Cardiac septum (tissue), 1 donor: ENCODE measurements around the gene NOX4. TPM values are rescaled to one million over a fixed set of nuclear protein-coding genes. Genes with fewer than 3 reads are reported as not detected.

Experiments used
- DNase-seq: peaks from one replicate; pipeline ENCODE4 v3.0.0-alpha.2; 2020; ENCODE audit warnings: low spot score
- intact Hi-C: fragments of 100-400 bp; cut with DNase I; formaldehyde crosslinking; loops from one replicate; pipeline ENCODE4 v1.14.0; 2022
- long read RNA-seq: library from polyadenylated mRNA; unstranded; transcript quantifications from one replicate; pipeline ENCODE4 v2.0.0, GENCODE V29; 2021
- total RNA-seq: library from RNA; stranded (reverse); fragmentation: NEBNext Ultra II Directional; extraction: Animal tissue kit (Norgen Biotek cat#: 25700); gene quantifications from one replicate; pipeline ENCODE4 v1.2.1, GENCODE V29; 2021
- donor health status: DM: no; HTN: no; CAD: no.

Gene NOX4
- 9.4 TPM for total RNA-seq
- long read RNA-seq, partial matches to known transcripts, result 2 of 8 reads
- long read RNA-seq, other reads (novel, unspliced or antisense), result 3 of 8 reads

DNA sequence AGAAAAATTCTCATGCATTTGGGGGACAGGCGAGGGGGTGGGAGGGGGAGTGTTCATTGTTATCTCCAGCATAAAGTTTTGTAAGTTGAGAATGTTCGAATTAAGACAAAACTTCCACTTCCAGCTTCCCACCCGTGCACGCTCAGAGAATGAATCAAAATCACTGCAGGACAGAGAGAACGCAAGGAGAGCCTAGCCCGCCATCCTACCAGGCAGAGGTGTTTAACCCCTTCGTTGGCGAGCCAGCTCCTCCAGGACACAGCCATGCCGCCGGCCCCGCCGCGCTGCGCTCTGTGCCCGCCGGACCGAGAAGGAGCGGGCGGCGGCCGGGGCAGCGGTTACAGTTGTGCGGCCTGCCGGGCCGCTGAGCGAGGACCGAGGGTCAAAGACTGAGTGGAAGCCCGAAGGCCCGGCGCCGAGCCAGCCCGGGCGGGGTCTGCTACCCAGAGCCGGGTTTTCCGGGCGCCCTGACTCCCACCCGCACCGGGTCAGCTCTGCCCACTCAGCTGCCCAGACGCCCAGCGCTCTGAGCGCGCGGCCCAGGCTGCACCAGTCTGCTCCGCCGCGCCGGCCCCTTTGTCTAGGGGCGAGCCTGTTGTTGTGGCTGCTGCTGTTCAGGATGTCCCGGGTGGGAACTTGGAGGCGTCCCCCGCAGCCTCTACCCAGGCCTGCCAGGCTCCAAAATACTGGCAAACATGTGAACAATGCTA, at the start of gene NOX4:
TSS of gene NOX4 (minus strand) at position 395 of the 710 bp plus-strand sequence. CDS start at position 266, 129 bp downstream.
- intact Hi-C loops, result no loop called here
- DNase-seq, result peak; percentile 76

DNA sequence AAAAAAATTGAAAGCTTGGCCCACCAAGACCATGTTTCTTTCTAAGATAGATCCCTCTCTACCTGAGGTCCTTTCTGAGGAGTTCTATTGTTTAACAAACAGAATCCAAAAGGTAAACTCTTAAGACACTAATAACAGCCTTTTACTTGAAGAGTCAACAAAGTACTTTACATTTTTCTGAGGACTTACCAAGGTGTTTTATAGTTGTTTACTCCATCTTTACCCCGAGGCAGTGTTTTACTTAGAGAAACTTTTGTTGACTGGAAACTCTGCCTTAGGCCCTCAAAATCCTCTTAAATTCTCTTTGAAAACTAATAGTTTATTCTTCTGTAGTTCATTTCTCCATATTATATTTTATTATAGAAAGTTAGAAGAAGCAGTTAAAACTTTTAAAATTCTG, 49.7 kb upstream of the NOX4 start:
- DNase-seq, result no peak
- intact Hi-C loops, result no loop called here

DNA sequence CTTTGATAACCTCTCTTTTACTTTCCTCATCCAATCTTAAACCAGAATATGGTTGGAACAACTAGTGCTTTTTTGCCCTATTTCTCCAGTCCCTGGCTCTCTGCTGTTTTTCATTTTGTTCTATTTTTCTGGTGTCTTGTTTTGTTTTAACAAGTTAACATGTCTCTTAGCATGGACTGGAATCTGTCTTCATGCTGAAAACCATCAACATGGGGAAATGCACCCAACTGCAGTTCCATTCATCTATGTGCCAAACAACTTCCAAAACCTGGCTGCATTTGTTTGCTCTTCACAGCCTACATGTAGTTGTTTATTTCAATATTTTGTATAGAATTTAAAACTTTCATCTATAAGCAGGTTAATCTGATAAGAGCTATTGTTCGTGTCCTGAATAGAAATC, 46.8 kb upstream of the NOX4 start:
- DNase-seq, result no peak
- intact Hi-C loops, result no loop called here

DNA sequence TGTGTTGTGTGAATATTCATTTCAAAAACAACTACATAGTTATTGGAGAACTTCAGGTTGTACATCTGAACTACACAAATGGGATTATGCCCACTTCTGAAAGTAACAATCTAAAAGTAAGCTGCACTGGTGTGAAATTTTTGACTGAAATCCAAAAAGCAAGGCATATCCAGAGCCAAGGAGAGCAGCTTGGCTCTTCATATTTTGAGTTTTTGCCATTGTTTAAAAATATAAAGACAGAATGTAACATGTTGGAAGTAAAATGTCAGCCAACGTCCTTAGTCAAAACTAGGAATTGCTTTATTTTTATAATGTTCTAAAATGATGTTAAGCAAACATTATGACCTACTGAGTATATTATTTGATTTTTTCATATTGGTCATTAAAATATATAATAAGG, 45.8 kb upstream of the NOX4 start:
- intact Hi-C loops, result no loop called here
- no peak for DNase-seq

DNA sequence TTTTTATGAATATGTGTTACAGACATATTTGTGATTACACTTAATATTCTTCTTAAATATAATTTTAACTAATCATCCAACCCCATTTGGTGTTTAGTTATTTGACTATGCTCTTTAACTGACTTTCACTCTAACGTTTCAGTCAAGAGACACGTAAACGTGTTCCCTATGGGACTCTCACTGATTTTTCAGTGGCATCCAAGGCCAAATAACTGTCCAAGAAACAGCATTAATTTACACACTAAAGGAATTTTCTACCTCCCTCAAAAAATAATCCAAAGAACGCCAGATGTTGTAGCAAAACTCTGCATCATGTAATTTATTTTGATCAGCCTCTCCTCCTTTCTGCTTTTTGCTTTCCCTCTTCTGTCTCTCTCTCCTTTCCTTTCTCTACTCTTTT, 44.0 kb upstream of the NOX4 start:
- intact Hi-C loops, result no loop called here
- no peak for DNase-seq

DNA sequence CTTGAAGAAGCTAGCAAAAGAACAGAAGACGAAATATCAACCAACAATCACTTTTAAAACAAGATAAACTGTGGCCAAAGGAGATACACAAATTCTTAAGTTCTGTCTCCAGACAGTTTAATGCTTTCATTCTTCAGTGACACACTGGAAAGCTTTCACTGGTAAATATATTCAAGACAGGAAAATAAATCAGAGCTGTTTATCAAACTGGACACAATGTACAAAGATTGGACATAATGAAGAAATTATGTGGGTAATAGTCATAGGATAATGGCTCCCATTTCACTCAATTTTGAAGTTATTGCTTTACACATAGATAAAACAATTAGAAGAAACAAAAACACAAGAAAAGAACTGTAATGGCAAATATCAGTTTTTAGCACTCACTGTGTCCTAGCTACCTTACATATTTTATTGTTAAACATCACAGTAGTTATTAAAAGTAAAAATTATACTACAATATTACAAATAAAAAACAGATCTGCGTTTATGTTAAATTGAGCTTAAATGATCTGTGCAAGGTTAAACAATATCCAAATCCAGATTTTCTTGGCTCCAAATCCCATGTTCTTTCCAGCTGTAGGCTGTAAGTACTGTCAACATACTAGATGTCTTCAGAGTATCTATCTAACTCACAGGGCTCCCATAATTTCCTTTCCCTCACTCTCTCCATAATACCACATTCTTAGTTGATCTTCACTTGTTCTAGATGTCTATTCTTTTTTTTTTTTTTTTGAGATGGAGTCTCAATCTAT, 38.6 kb upstream of the NOX4 start:
- intact Hi-C loops, result no loop called here
- no peak for DNase-seq

DNA sequence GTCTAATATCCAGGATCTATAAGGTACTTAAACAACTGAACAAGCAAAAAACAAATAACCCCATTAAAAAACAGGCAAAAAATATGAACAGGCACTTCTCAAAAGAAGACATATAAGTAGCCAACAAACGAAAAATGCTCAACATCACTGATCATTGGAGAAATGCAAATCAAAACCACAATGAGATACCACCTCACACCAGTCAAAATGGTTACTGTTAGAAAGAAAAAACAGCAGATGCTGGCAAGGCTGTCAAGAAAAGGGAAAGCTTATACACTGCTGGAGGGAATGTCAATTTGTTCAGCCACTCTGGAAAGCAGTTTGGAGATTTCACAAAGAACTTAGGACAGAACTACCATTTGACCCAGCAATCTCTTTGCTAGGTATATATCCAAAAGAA, 30.6 kb upstream of the NOX4 start:
- intact Hi-C loops, result no loop called here
- no peak for DNase-seq

DNA sequence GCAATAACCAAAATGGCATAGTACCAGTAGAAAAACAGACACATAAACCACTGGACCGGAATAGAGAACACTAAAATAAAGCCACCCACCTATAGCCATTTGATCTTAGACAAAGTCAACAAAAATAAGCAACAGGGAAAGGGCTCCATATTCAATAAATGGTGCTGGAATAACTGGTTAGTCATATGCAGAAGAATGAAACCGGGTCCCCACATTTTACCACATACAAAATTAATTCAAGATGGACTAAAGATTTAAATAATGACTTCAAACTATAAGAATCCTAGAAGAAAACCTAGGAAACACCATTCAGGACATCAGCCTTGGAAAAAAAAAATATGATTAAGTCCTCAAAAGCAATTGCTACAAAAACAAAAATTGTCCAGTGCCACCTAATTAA, 30.1 kb upstream of the NOX4 start:
- no peak for DNase-seq
- intact Hi-C loops, result no loop called here

DNA sequence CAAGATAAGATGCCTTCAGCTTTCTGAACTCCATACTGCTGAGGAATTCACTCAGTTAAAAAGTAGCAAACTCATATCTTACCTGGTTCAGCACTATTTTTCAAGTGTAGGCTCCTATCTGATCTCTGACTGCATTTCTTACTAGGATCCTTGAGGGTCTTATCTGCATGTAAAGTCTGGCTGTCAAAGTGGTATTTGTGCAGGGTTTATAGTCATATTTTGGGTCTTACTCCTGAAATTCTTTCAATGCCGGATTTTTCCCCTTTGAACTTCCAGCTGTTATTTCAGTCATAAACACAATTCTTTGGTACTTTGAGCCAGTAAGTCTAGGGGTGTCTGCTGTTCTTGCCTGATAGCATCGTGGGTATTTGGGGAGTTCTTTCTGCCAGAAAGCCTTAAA, 25.3 kb upstream of the NOX4 start:
- intact Hi-C loops, result no loop called here
- DNase-seq, result no peak

DNA sequence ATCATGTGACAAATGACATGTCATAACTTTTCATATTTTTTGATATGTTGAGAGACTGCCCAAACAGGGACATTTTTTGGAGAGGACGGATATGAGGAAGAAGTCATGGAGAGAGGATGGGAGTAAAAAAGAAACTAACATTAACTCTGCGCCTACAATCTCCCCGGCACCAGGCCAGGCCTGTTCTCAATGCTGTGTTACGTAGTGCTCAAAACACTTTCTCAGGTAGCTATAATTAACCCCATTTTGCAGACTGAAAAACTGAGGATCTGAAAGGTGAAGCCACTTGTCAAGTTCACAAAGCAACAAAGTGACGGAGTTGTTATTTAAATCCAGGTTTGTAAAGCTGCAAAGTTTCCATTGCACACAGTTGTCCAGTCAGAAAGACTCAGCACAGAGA, 17.4 kb upstream of the NOX4 start:
- intact Hi-C loops, result no loop called here
- no peak for DNase-seq

DNA sequence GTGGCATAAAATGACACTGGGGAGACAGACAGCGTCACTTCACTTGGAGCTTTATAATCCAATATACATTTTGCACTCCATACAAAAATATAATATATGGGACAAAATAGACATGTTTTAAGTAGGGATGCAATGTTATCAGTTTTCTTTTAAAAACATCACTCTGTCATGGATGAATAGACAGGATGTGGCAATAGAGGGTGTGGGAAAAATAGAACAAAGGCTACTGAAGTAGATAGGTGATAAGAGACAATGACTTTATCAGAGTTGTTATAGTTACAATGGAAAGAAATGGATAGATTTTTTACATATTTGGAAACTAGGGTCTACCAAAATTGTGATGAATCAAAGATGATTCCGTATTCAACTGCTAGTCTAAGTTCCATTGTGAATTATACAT, 13.1 kb upstream of the NOX4 start:
- intact Hi-C loops, result no loop called here
- no peak for DNase-seq

DNA sequence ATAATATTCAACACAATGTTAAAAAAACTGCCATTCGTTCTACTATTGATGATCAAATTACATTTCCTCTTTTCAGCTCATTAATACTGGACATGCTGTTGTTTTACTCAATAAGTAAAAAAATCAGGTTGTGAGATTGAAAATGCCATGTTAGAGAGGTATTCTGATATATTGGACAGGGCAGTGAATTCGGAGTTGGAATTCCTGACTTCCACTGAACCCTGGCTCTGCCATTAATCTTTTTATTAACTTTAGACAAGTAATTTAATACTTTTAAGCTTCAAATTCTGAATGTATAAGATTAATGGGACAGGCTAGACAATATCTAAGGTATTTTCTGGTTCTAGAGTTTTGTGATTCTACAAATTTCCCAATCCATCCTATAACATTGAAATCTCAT, 12.2 kb upstream of the NOX4 start:
- intact Hi-C loops, result no loop called here
- DNase-seq, result no peak

DNA sequence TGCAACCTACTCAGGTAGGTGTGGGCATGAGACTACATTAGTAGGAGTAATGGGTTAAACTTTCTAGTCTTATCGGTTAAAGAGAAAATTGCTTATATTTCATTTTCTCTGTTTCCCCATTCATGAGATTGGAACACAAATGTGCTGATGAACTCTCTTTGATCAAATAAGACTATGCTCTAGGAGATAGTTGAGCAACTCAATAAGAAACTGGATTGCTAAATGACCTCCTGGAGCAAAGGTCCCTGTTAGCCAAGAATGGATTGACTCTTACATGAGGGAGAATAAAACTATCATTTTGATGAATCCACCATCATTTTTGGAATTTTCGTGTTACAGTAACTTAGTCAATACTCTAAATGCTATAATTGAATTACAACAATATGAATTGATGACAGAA, 11.1 kb upstream of the NOX4 start:
- intact Hi-C loops, result no loop called here
- DNase-seq, result no peak

DNA sequence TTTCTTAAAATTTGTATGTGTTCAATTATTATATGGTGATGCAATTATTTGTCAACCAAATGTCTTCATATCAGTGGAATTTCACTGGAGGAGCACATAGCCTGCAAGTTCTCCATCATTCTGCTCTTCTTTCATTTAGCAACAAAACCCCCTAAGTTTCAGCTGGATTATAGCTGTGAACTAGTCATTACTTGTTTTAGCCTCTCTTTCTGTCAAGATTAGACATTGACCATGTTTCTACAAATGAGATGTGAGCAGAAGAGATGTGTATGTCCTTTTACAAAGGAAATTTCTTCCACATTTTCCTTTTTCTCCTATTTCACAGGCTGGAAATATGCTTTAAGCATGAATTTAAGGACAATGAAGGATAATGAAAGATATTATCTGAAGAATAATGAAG, 9.2 kb upstream of the NOX4 start:
- intact Hi-C loops, result no loop called here

DNA sequence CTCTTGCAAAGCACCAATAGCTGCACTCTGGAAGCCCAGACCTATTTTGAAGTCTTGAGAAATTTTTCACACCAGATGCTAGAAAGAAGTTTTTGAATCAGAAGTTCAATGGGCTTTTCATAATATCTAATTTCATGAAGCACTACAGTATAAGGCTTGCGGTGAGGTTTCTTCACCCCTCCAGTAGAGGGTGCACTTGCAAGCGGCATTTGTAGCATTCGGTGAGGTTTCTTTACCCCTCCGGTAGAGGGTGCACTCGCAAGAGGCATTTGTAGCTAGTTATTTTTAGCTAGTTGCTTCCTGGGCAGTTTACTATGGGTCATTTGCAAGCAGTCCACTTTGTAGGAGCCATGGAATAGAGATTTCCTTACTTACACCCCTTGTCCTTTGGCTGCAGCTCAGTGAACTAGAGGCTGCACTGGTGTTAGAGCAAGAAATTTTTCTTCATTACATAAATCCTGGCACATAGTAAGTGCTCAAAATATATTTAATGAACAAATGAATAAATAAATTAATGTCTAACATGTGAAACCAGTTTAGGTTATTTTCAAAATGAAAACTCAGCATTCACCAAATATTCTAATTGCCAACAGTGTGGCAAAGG, 7.8 kb upstream of the NOX4 start:
- no peak for DNase-seq
- intact Hi-C loops, result no loop called here

More for the DNA sequence above, 9.2 kb upstream of the NOX4 start:
- DNase-seq, result no peak

DNA sequence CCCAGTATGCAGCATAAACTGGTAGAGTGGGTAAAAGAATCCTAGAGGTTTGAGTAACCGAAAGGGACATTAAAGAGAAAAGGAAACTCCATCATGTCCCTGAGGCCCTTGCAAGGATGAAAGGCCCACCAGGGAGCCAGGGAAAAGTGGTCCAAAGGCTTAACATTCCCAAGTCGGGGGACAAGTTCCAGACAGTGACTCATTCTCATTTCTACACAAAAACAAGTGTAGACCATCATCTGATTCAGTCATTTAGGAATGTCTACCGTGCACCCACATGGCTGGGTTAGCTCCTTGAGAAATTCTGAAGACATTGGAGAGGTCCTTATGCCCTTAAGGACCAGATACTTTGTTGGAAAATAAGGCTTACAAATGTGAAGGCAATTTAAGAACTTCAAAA, 4.8 kb upstream of the NOX4 start:
- DNase-seq, result no peak
- intact Hi-C loops, result no loop called here

DNA sequence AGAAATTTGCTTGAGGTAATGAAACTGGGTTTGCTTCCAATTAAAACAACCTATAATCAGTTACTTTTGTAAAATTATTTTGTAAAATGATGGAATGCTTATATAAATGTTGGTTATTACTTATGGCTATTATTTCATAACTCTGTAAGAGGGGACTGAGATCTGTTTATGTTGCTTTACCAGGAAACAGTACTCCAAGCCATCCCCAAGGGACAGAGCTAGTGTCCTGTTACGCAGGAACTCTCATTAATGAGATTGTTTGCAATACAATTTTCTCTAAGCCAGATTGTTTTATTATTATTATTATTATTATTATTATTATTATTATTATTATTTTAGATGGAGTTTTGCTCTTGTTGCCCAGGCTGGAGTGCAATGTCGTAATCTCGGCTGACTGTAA, 2.3 kb upstream of the NOX4 start:
- DNase-seq, result no peak
- intact Hi-C loops, result no loop called here

DNA sequence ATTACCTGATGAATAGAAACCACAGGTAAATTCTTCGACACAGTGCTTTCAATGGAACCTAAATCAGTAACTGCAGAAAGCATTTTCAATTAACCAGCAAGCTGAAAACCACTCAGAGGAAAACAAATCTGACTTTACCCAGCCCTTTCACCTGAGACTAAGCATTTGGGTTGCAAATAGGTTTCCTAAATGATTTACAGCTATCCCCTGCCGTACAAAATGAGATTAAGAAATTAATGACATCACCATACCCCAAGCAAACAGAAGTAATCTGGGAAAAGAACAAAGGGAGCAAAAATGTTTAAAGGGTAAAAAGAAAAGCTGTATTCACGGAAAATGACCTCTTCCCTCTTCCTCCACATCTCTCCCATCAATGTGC, 584 bp downstream of the NOX4 start:
- intact Hi-C loops, result no loop called here
- no peak for DNase-seq

DNA sequence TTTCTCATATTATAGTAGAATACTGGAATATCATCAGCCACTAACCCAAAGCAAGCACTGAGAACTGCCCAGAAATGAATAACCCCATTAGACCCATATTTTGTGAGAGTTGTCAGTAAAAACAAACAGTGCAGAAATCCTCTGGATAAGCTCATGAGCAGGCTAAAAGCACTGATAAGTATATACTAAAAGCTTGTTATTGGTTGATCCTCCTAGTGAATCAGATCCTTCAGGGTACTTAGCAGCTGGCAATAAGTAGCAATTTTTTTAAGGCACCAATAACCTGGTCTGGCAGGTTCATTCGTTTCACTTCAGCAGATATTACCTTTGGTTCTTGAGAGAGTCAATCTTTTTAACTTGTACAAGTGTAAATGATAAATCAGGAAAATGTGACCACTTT, 1.2 kb downstream of the NOX4 start:
- no peak for DNase-seq
- intact Hi-C loops, result no loop called here

DNA sequence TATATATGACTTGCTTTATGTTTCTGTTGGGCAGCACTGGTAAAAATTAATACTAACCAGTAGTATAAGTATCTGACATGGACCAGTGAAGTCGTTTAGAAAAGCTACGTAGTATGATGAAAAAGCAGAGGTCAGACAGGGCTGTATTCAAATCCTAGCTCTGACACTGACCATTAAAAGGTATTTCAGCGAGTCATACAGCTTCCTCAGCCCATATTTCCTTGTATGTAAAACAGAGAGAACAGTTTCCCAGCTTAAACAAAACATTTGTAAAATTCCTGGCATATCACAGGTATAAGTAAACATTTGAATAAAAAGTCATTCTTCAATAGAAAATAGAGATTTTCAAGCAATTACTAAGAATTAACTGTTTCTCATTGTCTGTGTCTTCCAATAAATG, 4.2 kb downstream of the NOX4 start:
- DNase-seq, result no peak
- intact Hi-C loops, result no loop called here

DNA sequence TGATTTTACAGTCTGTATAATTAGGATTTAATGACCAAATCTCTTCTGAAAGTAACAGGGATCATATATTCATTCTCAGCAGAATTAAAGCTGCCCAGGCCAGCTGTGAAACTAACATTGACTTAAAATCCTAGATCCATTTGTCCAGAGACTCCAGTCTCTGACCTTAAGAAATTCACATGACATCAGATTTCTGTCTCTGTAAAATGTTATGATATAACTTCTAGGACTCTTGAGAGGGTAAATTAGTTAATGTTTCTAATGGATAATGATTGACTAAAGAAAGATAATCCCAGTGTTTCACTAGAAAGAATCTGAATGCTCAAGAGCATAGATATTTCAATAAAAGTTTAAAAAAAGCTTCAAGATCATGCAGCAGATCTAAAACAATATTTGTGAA, 6.3 kb downstream of the NOX4 start:
- intact Hi-C loops, result no loop called here
- DNase-seq, result no peak
